ENCODE results near the gene IGFBP6.

Gene IGFBP6

DNA sequence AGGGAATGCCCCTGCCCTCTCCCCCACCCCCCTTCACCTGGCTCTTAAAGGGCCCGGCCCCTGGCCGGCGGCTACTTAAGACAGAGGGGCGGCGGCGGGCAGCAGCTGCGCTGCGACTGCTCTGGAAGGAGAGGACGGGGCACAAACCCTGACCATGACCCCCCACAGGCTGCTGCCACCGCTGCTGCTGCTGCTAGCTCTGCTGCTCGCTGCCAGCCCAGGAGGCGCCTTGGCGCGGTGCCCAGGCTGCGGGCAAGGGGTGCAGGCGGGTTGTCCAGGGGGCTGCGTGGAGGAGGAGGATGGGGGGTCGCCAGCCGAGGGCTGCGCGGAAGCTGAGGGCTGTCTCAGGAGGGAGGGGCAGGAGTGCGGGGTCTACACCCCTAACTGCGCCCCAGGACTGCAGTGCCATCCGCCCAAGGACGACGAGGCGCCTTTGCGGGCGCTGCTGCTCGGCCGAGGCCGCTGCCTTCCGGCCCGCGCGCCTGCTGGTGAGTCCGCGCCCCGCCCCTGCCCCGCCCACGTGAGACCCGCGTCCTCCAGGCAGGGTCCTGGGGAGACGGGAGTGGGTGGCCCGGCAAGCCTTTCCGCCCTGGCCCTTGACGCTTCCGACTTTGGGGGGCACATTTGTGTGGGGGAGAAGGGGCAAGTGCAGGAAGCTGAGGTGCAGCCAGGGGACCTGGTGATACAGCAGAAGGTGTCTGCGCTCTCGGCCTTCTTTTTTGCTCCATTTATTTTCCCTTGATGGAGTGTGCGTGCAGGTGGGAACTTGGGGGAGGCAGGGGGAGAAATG, at the start of gene IGFBP6:
IGFBP6 (plus strand) TSS at position 104 of the 790 bp plus-strand sequence; CDS start at position 155, 51 bp downstream.
- no peaks in the 10 kb centered on the region for H3K36me3 ChIP-seq (ENCODE audit: insufficient read depth, low read length)
- H3K9me3 ChIP-seq (ENCODE audit: low read depth, low read length) = no peaks in the 10 kb centered on the region
- peak within 1 kb of the TSS; percentile 78 for H3K4me3 ChIP-seq
- peak within 1 kb of the TSS; percentile 37 for H3K9ac ChIP-seq (ENCODE audit: insufficient read length)
- no peak for DNase-seq (ENCODE audit: low read depth, low spot score)
- H3K27ac ChIP-seq = peak within 1 kb of the TSS; percentile 74; the same call in 1 of the 2 replicates
- TF ChIP-seq FOXP2 (optimal IDR thresholded peaks at IDR 0.05; ENCODE audit: control extremely low read depth, extremely low read length, insufficient read depth) = no peak
- no peak for TF ChIP-seq EZH2 (IDR thresholded peaks at IDR 0.05)
- no peak; the same call in 1 of the 2 replicates for TF ChIP-seq POLR2AphosphoS5 (IDR thresholded peaks at IDR 0.05; ENCODE audit: borderline replicate concordance, low read depth, low read length)

GRCh38 chr12:53048033-53048779, 49.3 kb upstream of the IGFBP6 start:
- DNase-seq (ENCODE audit: low read depth, low spot score) = no peak
- peak overlapping the region; percentile 65 for H3K9ac ChIP-seq (ENCODE audit: insufficient read length)
- peak overlapping the region; percentile 81 for H3K27ac ChIP-seq
- H3K4me3 ChIP-seq = peak overlapping the region; percentile 78
- TF ChIP-seq EZH2 (IDR thresholded peaks at IDR 0.05) = no peak
- H3K9me3 ChIP-seq (ENCODE audit: low read depth, low read length) = no peaks in the 10 kb centered on the region
- no peaks in the 10 kb centered on the region for H3K36me3 ChIP-seq (ENCODE audit: insufficient read depth, low read length)

- Histone ChIP-seq H3K27ac (peak overlapping the region; percentile 81), H3K36me3 (ENCODE audit: insufficient read depth, low read length) (no peaks in the 10 kb centered on the region), H3K4me3 (peak overlapping the region; percentile 78), H3K9ac (ENCODE audit: insufficient read length) (no peak overlapping the region), H3K9me3 (ENCODE audit: low read depth, low read length) (no peaks in the 10 kb centered on the region)
- no peak for DNase-seq (ENCODE audit: low read depth, low spot score)
- no peak for TF ChIP-seq EZH2 (IDR thresholded peaks at IDR 0.05)
These were observed 48.6 kb upstream of the IGFBP6 start for GRCh38 chr12:53048780-53049401.

- Histone ChIP-seq H3K9ac (ENCODE audit: insufficient read length) (peak within 1 kb of the TSS; percentile 20), H3K27ac (peak within 1 kb of the TSS; percentile 81), H3K36me3 (ENCODE audit: insufficient read depth, low read length) (no peaks in the 10 kb centered on the region), H3K4me3 (peak within 1 kb of the TSS; percentile 78), H3K9me3 (ENCODE audit: low read depth, low read length) (no peaks in the 10 kb centered on the region)
- no peak for DNase-seq (ENCODE audit: low read depth, low spot score)
- TF ChIP-seq EZH2 (IDR thresholded peaks at IDR 0.05) (no peak), POLR2AphosphoS5 (IDR thresholded peaks at IDR 0.05; ENCODE audit: borderline replicate concordance, low read depth, low read length) (no peak), FOXP2 (optimal IDR thresholded peaks at IDR 0.05; ENCODE audit: control extremely low read depth, extremely low read length, insufficient read depth) (no peak)
These were observed 47.7 kb upstream of the IGFBP6 start, which contains the start of gene TNS2 for GRCh38 chr12:53049571-53050318. TNS2 (plus strand) TSS chr12:53050065; CDS start chr12:53050186, 121 bp downstream.

DNA sequence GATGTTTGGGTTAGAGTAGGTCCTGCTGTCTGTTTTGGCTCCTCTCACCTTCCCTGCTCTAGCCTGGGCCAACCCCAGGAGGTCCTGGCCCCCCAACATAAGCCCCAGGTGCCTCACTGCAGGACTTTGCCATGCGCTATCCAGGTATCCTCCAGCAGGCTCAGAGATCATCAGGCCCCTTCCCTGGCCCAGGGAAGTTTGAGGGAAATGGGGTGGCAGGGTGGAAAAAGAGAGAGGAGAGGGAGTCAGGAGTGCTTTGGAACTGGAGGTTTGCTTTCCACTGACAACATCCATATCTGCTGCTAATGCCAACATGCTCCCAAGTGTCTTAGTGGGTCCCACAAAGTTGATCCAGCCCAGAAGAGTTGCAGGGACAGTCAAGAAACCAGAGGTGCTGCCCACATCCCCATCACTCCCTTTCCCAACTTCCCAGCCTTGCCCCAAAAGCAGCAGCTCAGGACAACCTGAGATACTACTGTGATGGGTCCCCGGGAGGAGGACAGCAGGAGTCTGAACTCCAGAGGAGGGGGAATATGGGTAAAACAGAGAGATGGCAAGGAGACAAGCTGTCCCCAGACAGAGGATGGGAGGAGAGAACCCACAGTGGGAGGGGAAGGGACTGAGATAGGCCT, 46.9 kb upstream of the IGFBP6 start:
- Histone ChIP-seq H3K4me3 (no peak overlapping the region), H3K9me3 (ENCODE audit: low read depth, low read length) (no peaks in the 10 kb centered on the region), H3K9ac (ENCODE audit: insufficient read length) (no peak overlapping the region), H3K27ac (peak overlapping the region; percentile 50; the same call in 1 of the 2 replicates), H3K36me3 (ENCODE audit: insufficient read depth, low read length) (no peaks in the 10 kb centered on the region)
- TF ChIP-seq FOXP2 (optimal IDR thresholded peaks at IDR 0.05; ENCODE audit: control extremely low read depth, extremely low read length, insufficient read depth) (no peak), EZH2 (IDR thresholded peaks at IDR 0.05) (no peak), POLR2AphosphoS5 (IDR thresholded peaks at IDR 0.05; ENCODE audit: borderline replicate concordance, low read depth, low read length) (no peak)
- no peak for DNase-seq (ENCODE audit: low read depth, low spot score)

GRCh38 chr12:53051058-53051880, 46.2 kb upstream of the IGFBP6 start:
- H3K36me3 ChIP-seq (ENCODE audit: insufficient read depth, low read length) = no peaks in the 10 kb centered on the region
- no peak for TF ChIP-seq FOXP2 (optimal IDR thresholded peaks at IDR 0.05; ENCODE audit: control extremely low read depth, extremely low read length, insufficient read depth)
- TF ChIP-seq EZH2 (IDR thresholded peaks at IDR 0.05) = no peak
- no peak for TF ChIP-seq POLR2AphosphoS5 (IDR thresholded peaks at IDR 0.05; ENCODE audit: borderline replicate concordance, low read depth, low read length)
- no peak overlapping the region for H3K27ac ChIP-seq
- no peak overlapping the region for H3K9ac ChIP-seq (ENCODE audit: insufficient read length)
- no peaks in the 10 kb centered on the region for H3K9me3 ChIP-seq (ENCODE audit: low read depth, low read length)
- no peak for DNase-seq (ENCODE audit: low read depth, low spot score)
- no peak overlapping the region for H3K4me3 ChIP-seq

DNA sequence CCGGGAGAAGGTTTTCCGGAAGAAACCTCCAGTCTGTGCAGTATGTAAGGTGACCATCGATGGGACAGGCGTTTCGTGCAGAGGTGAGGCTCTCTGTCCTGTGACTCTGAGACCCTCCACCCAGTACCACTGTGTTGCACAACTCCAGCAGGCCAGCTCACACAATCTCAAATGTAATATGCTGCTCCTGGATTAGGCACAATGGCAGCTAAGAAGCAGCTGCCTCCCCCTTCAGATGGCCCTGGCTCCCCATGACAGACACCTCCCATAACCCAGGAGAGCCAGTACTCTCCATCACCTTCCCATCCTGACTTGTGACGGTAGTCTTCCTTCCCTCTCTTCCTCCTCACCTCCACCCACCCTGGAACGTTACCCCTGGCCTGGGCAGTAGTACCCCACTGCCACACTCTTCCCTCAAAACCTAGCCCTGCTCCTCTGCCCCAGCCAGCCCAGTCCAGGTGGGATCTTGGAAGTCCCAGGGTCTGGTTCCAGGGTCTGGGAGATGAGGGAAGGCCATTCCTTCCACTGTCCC, 45.5 kb upstream of the IGFBP6 start:
- no peaks in the 10 kb centered on the region for H3K36me3 ChIP-seq (ENCODE audit: insufficient read depth, low read length)
- no peak overlapping the region for H3K4me3 ChIP-seq
- no peak for DNase-seq (ENCODE audit: low read depth, low spot score)
- H3K9ac ChIP-seq (ENCODE audit: insufficient read length) = no peak overlapping the region
- H3K27ac ChIP-seq = no peak overlapping the region
- H3K9me3 ChIP-seq (ENCODE audit: low read depth, low read length) = no peaks in the 10 kb centered on the region
- no peak for TF ChIP-seq EZH2 (IDR thresholded peaks at IDR 0.05)
- TF ChIP-seq POLR2AphosphoS5 (IDR thresholded peaks at IDR 0.05; ENCODE audit: borderline replicate concordance, low read depth, low read length) = no peak
- no peak for TF ChIP-seq FOXP2 (optimal IDR thresholded peaks at IDR 0.05; ENCODE audit: control extremely low read depth, extremely low read length, insufficient read depth)

Measured in SK-N-MC (cell line).